ENCODE measurements around the gene STK10. TPM values are rescaled to one million over a fixed set of nuclear protein-coding genes. Genes with fewer than 3 reads are reported as not detected.
"Not testable (repeated sequence)": the region's sequence is repeated elsewhere in the genome, so short reads cannot be mapped to it uniquely, and the experiment has no call there.

The STK10 gene
- total RNA-seq, 4 donors from 2014 or later: 3.3 to 24.6 (median 13.4) TPM

DNA sequence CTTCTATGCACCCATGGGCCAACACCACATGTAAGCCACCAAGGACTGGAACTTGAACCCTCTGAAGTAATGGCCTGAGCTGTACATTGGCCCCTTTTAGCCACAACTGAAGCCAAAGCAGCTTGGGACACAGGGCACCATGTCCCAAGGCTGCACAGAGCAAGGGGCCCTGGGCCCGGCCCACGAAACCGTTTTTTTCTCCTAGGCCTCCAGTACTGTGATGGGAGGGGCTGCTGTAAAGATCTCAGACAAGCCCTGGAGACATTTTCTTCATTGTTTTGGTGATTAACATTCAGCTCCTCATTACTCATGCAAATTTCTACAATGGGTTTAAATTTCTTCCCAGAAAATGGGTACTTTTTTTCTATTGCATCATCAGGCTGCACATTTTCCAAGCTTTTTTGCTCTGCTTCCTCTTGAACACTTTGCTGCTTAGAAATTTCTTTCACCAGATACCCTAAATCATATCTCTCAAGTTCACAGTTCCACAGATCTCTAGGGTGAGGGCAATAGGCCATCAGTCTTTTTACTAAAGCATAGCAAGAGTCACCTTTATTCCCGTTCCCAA, 156.0 kb downstream of the STK10 start:
- H3K4me3 ChIP-seq: no peak overlapping the region
- intact Hi-C loops (cut with DNase I; ENCODE audit: low total_unique reads): no loop called here
- no peaks in the 10 kb centered on the region for H3K36me3 ChIP-seq
- H3K4me1 ChIP-seq: no peaks in the 10 kb centered on the region
- H3K27ac ChIP-seq: no peak overlapping the region
- no peak for TF ChIP-seq POLR2A (IDR thresholded peaks at IDR 0.05)
- no peak for TF ChIP-seq CTCF (IDR thresholded peaks at IDR 0.05)
- no peaks in the 10 kb centered on the region for H3K9me3 ChIP-seq
- DNase-seq: no peak
- H3K27me3 ChIP-seq: no peaks in the 10 kb centered on the region

DNA sequence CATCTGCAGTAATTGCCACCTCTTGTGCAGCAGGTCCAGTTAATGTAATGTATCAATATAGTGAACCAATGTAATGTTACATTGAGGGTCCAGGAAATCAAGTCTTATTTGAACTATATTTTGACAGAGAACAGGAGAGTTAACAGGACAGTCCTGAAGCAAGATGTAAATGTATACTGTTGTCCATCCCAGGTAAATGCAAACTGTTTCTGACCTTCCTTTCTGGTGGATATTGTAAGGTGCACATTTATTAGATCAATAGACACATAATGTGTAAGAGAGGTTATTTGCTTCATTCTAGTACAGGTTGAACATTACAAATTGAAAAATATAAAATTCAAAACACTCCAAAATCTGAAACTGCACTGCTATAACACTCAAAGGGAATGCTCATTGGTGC, 158.1 kb downstream of the STK10 start:
- Histone ChIP-seq H3K27ac (no peak overlapping the region), H3K9me3 (no peaks in the 10 kb centered on the region), H3K36me3 (no peaks in the 10 kb centered on the region), H3K27me3 (no peaks in the 10 kb centered on the region), H3K4me1 (no peaks in the 10 kb centered on the region), H3K4me3 (no peak overlapping the region)
- TF ChIP-seq POLR2A (IDR thresholded peaks at IDR 0.05): no peak
- no peak for TF ChIP-seq CTCF (IDR thresholded peaks at IDR 0.05)
- intact Hi-C loops (cut with DNase I; ENCODE audit: low total_unique reads): no loop called here
- no peak for DNase-seq

DNA sequence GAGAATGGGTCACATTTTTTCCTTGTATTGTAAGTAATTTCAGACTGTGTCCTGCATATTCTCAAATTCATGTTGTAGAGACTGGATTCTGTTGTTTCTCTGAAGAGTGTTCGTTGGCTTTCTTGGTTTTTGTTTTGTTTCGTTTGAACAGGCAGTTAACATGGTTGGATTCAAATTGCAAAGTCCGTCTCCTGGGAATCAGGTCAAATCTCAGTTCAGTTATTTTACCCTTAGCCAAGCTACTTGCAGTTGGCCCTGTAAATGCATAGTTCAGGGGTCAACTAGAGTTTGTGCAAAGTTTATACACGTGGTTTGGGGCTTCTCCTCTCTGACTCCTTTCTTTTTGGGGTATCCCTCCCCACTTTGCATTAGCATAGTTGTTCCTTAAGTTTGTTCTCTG, 159.9 kb downstream of the STK10 start:
- no peak overlapping the region for H3K4me3 ChIP-seq
- H3K27me3 ChIP-seq: no peaks in the 10 kb centered on the region
- H3K9me3 ChIP-seq: no peaks in the 10 kb centered on the region
- no peaks in the 10 kb centered on the region for H3K4me1 ChIP-seq
- no peak overlapping the region for H3K27ac ChIP-seq
- DNase-seq: no peak
- no peaks in the 10 kb centered on the region for H3K36me3 ChIP-seq
- intact Hi-C loops (cut with DNase I; ENCODE audit: low total_unique reads): no loop called here
- TF ChIP-seq POLR2A (IDR thresholded peaks at IDR 0.05) (no peak), CTCF (IDR thresholded peaks at IDR 0.05) (no peak)

DNA sequence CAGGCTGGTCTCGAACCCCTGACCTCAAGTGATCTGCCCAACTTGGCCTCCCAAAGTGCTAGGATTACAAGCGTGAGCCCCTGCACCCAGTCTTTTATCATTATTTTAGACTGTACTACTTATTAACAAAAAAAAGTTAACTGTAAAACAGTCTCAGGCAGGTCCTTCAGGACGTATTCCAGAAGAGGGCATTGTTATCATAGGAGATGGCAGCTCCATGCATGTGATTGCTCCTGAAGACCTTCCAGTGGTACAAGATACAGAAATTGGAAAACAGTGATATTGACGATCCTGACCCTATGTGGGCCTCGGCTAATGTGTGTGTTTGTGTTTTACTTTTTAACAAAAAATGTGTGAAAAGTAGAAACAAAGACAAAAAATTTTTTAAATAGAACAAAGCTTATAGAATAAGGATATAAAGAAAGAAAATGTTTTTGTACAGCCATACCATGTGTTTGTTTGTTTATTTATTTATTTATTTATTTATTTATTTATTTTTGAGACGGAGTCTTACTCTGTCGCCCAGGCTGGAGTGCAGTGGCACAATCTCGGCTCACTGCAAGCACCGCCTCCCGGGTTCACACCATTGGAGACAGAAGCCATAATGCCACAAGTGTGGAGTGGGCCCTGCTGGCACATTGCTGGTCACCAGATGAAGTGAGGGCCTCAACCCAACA, 167.8 kb downstream of the STK10 start:
- H3K27ac ChIP-seq; DNase-seq; intact Hi-C loops (cut with DNase I; ENCODE audit: low total_unique reads); H3K4me3 ChIP-seq; H3K36me3 ChIP-seq; H3K4me1 ChIP-seq; H3K27me3 ChIP-seq; H3K9me3 ChIP-seq: not testable (repeated sequence)

- H3K4me1 ChIP-seq: no peaks in the 10 kb centered on the region
- no peak for DNase-seq
- H3K9me3 ChIP-seq: no peaks in the 10 kb centered on the region
- H3K36me3 ChIP-seq: no peaks in the 10 kb centered on the region
- intact Hi-C loops (cut with DNase I; ENCODE audit: low total_unique reads): no loop called here
- H3K27me3 ChIP-seq: no peaks in the 10 kb centered on the region
- TF ChIP-seq CTCF (IDR thresholded peaks at IDR 0.05) (no peak), POLR2A (IDR thresholded peaks at IDR 0.05) (no peak)
- no peak overlapping the region for H3K27ac ChIP-seq
- H3K4me3 ChIP-seq: no peak overlapping the region
Measured at GRCh38 chr5:172015346-172015745, 172.7 kb downstream of the STK10 start.
